NCI-H1436 (cell line): ENCODE results near the gene TMUB1.

Experiments
- DNase-seq: peaks from one replicate; lab custom pipeline; 2025; lab: John Stamatoyannopoulos, UW

Gene TMUB1

GRCh38 chr7:151083071-151083823 is at the start of gene TMUB1:
TSS of gene TMUB1 (minus strand) at chr7:151083493. CDS start at chr7:151082563, 930 bp downstream.
- peak; percentile 57 for DNase-seq

GRCh38 chr7:151132461-151133205 is 49.3 kb upstream of the TMUB1 start:
- no peak for DNase-seq

- no peak for DNase-seq
Measured at GRCh38 chr7:151131592-151132293, 48.5 kb upstream of the TMUB1 start.

GRCh38 chr7:151131224-151131591 is 47.9 kb upstream of the TMUB1 start:
- no peak for DNase-seq

GRCh38 chr7:151130741-151131157 is 47.5 kb upstream of the TMUB1 start:
- DNase-seq, result no peak

GRCh38 chr7:151129960-151130591 is 46.8 kb upstream of the TMUB1 start:
- DNase-seq, result no peak

GRCh38 chr7:151129117-151129959 is 46.0 kb upstream of the TMUB1 start:
- no peak for DNase-seq

- DNase-seq, result no peak
Measured at GRCh38 chr7:151128716-151129115, 45.4 kb upstream of the TMUB1 start.

GRCh38 chr7:151128144-151128543 is 44.9 kb upstream of the TMUB1 start:
- DNase-seq, result no peak

- DNase-seq, result no peak
Measured at GRCh38 chr7:151126491-151127137, 43.3 kb upstream of the TMUB1 start.

- peak; percentile 25 for DNase-seq
Measured at GRCh38 chr7:151125846-151126481, 42.7 kb upstream of the TMUB1 start.

- peak; percentile 9 for DNase-seq
Measured at GRCh38 chr7:151125470-151125845, 42.2 kb upstream of the TMUB1 start.

GRCh38 chr7:151124899-151125399 is 41.7 kb upstream of the TMUB1 start:
- no peak for DNase-seq

- no peak for DNase-seq
Measured at GRCh38 chr7:151124481-151124880, 41.2 kb upstream of the TMUB1 start.

- peak; percentile 66 for DNase-seq
Measured at GRCh38 chr7:151123822-151124464, 40.6 kb upstream of the TMUB1 start.

GRCh38 chr7:151123158-151123821 is 40.0 kb upstream of the TMUB1 start:
- no peak for DNase-seq

GRCh38 chr7:151122796-151123157 is 39.5 kb upstream of the TMUB1 start:
- no peak for DNase-seq

GRCh38 chr7:151122276-151122675 is 39.0 kb upstream of the TMUB1 start:
- no peak for DNase-seq
